Measurements from ENCODE around the gene CFAP99. TPM values are rescaled to one million over a fixed set of nuclear protein-coding genes. Genes with fewer than 3 reads are reported as not detected.
"Not testable (repeated sequence)": the region's sequence is repeated elsewhere in the genome, so short reads cannot be mapped to it uniquely, and the experiment has no call there.

CFAP99 gene
- total RNA-seq, 2 experiments from 2014 or later, result 0.05 TPM; not detected in 1

DNA sequence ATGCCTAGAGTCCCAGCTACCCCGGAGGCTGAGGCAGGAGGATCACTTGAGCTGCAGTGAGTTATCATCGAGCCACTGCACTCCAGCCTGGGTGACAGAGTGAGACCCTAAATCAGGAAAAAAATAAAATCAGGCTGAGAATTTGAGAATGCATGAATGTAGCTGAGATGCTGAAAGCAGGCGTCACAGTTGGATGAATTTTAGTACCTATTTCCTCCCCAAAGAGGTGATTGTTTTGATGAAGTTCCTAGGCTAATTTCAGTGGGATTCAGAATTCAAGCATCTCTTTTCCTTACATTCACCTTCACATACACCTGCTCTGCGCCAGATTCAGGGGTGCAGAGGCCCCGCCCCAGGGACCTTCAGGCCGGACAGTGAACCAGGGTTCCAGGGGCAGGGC lies 3.2 kb downstream of the CFAP99 start:
- POLR2A ChIA-PET, result no interaction called here
- Mint-ChIP-seq H3K9me3 (ENCODE audit: low read depth) (no peaks in the 10 kb centered on the region), H3K4me3 (no peak overlapping the region), H3K4me1 (peaks cover 18% of the 10 kb centered on the region), H3K27ac (no peak overlapping the region), H3K36me3 (ENCODE audit: low read depth) (no peaks in the 10 kb centered on the region), H3K27me3 (peaks cover 22% of the 10 kb centered on the region)
- CTCF ChIA-PET, result interaction anchor here (1.8 kb wide), 1 partner anchor 9 kb away, joined by 6 read pairs; no protein-coding TSS in a partner anchor
- intact Hi-C loops (cut with DNase I, micrococcal nuclease), result no loop called here
- ATAC-seq, result no peak
- no peak for DNase-seq

- CTCF ChIA-PET, result interaction anchor here (0.6 to 1.8 kb wide), 3 partner anchors 11 to 34 kb away, joined by 3 to 6 read pairs (median 4); no protein-coding TSS in a partner anchor
- DNase-seq, result no peak
- intact Hi-C loops (cut with DNase I, micrococcal nuclease), result no loop called here
- peaks cover 12% of the 10 kb centered on the region for H3K4me1 Mint-ChIP-seq
- peaks cover 19% of the 10 kb centered on the region for H3K27me3 Mint-ChIP-seq
- H3K27ac Mint-ChIP-seq, result no peak overlapping the region
- H3K36me3 Mint-ChIP-seq (ENCODE audit: low read depth), result no peaks in the 10 kb centered on the region
- no peaks in the 10 kb centered on the region for H3K9me3 Mint-ChIP-seq (ENCODE audit: low read depth)
- POLR2A ChIA-PET, result no interaction called here
- no peak overlapping the region for H3K4me3 Mint-ChIP-seq
- ATAC-seq, result no peak
These were observed 4.3 kb downstream of the CFAP99 start for GRCh38 chr4:2423066-2423465.

- ChIA-PET POLR2A (no interaction called here), CTCF (interaction anchor here (0.6 to 1.8 kb wide), 3 partner anchors 11 to 34 kb away, joined by 3 to 6 read pairs (median 4); no protein-coding TSS in a partner anchor)
- peaks cover 12% of the 10 kb centered on the region for H3K4me1 Mint-ChIP-seq
- peaks cover 19% of the 10 kb centered on the region for H3K27me3 Mint-ChIP-seq
- no peaks in the 10 kb centered on the region for H3K9me3 Mint-ChIP-seq (ENCODE audit: low read depth)
- no peak for ATAC-seq
- no peak for DNase-seq
- no peaks in the 10 kb centered on the region for H3K36me3 Mint-ChIP-seq (ENCODE audit: low read depth)
- H3K27ac Mint-ChIP-seq, result no peak overlapping the region
- H3K4me3 Mint-ChIP-seq, result no peak overlapping the region
- intact Hi-C loops (cut with DNase I, micrococcal nuclease), result no loop called here
These were observed 4.9 kb downstream of the CFAP99 start for GRCh38 chr4:2423695-2424094.

GRCh38 chr4:2424581-2424980 lies 5.8 kb downstream of the CFAP99 start:
- DNase-seq (no peak), ATAC-seq (no peak)
- ChIA-PET CTCF (no interaction called here), POLR2A (no interaction called here)
- Mint-ChIP-seq H3K36me3 (ENCODE audit: low read depth) (no peaks in the 10 kb centered on the region), H3K4me3 (no peak overlapping the region), H3K27ac (no peak overlapping the region), H3K27me3 (peaks cover 16% of the 10 kb centered on the region), H3K9me3 (ENCODE audit: low read depth) (no peaks in the 10 kb centered on the region), H3K4me1 (peaks cover 7% of the 10 kb centered on the region)
- intact Hi-C loops (cut with DNase I, micrococcal nuclease), result no loop called here

- DNase-seq (no peak), ATAC-seq (no peak)
- H3K9me3 Mint-ChIP-seq (ENCODE audit: low read depth), result no peaks in the 10 kb centered on the region
- ChIA-PET CTCF (no interaction called here), POLR2A (interaction anchor here (0.6 kb wide), 1 partner anchor 140 kb away, joined by 6 read pairs; no protein-coding TSS in a partner anchor)
- H3K4me1 Mint-ChIP-seq, result no peaks in the 10 kb centered on the region
- intact Hi-C loops (cut with DNase I, micrococcal nuclease), result no loop called here
- H3K4me3 Mint-ChIP-seq, result no peak overlapping the region
- H3K27ac Mint-ChIP-seq, result no peak overlapping the region
- H3K27me3 Mint-ChIP-seq, result peaks cover 7% of the 10 kb centered on the region
- H3K36me3 Mint-ChIP-seq (ENCODE audit: low read depth), result no peaks in the 10 kb centered on the region
These were observed 6.8 kb downstream of the CFAP99 start for GRCh38 chr4:2425386-2426068.

DNA sequence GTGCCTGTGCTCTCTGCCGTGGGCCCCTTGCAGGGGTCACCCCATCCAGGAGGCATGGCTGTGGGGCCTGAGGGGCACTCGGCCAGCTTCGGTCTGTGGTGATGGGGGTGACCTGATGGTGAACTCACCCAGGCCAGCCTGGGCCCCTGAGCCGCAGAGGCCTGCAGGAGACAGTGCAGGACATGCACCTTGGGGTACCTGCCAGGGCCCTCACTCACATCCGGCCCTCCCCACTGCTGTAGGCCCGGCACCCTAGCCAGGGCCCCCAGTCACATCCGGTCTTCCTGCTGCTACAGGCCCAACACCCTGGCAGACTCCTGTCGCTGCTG lies 7.3 kb downstream of the CFAP99 start:
- H3K4me3 Mint-ChIP-seq, result no peak overlapping the region
- H3K27ac Mint-ChIP-seq, result no peak overlapping the region
- ATAC-seq, result no peak
- DNase-seq, result no peak
- H3K36me3 Mint-ChIP-seq (ENCODE audit: low read depth), result no peaks in the 10 kb centered on the region
- CTCF ChIA-PET, result no interaction called here
- POLR2A ChIA-PET, result no interaction called here
- H3K9me3 Mint-ChIP-seq (ENCODE audit: low read depth), result no peaks in the 10 kb centered on the region
- no peaks in the 10 kb centered on the region for H3K4me1 Mint-ChIP-seq
- H3K27me3 Mint-ChIP-seq, result peaks cover 3% of the 10 kb centered on the region
- intact Hi-C loops (cut with DNase I, micrococcal nuclease), result no loop called here

- DNase-seq (no peak), ATAC-seq (no peak)
- peaks cover 2% of the 10 kb centered on the region for H3K27me3 Mint-ChIP-seq
- H3K4me1 Mint-ChIP-seq, result no peaks in the 10 kb centered on the region
- H3K27ac Mint-ChIP-seq, result no peak overlapping the region
- no peak overlapping the region for H3K4me3 Mint-ChIP-seq
- H3K9me3 Mint-ChIP-seq (ENCODE audit: low read depth), result no peaks in the 10 kb centered on the region
- POLR2A ChIA-PET, result no interaction called here
- H3K36me3 Mint-ChIP-seq (ENCODE audit: low read depth), result no peaks in the 10 kb centered on the region
- CTCF ChIA-PET, result no interaction called here
- intact Hi-C loops (cut with DNase I, micrococcal nuclease), result no loop called here
These were observed 8.0 kb downstream of the CFAP99 start for GRCh38 chr4:2426711-2427275.

DNA sequence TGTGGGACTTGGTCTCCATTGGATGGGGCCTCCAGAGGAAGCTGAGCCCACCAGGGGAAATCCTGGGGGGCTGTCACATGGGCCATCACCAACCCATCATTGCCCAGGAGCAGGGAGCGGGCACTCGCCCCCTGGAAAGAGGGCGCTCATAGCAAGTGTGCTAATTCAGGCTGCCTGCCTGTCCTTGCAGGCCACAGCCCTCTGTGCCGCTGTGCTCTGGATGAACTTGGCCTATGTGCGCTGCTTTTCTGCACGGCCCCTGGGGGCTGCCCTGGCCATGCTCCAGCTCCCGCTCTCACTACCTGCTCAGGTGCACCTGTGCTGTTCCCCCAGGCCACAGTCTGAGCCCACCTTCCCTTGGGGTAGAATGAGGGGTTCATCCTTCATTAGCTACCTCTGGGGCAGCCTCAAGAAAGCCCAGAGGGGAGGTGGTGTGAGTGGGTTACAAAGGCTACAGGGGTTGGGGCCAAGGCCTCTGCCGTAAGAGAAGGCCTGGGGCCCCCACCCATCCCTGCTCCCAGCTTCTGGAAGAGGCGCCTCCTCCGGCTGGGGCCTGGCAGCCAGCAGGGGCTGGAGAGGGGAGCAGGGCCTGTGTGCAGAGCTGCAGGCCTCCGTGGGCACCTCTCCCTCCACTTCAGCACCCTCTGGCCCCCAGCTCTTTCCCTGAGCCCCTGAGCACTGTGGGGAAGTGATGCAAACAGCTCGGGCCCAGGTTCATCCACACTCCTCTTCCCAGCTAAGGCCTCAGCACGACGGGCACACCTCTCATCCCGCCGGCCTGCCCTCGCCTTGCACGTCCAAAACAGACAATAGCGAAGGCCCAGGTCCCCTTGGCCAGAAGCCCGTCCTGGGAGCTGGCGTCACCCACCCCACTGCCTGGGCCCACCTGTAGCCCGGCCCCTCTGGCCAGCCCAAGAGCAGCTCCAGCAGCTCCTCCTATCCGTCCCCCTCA lies 8.9 kb downstream of the CFAP99 start:
- peaks cover 2% of the 10 kb centered on the region for H3K27me3 Mint-ChIP-seq
- no peaks in the 10 kb centered on the region for H3K9me3 Mint-ChIP-seq (ENCODE audit: low read depth)
- no peaks in the 10 kb centered on the region for H3K4me1 Mint-ChIP-seq
- DNase-seq (no peak), ATAC-seq (no peak)
- POLR2A ChIA-PET, result no interaction called here
- no peak overlapping the region for H3K27ac Mint-ChIP-seq
- intact Hi-C loops (cut with DNase I, micrococcal nuclease), result no loop called here
- H3K4me3 Mint-ChIP-seq, result no peak overlapping the region
- H3K36me3 Mint-ChIP-seq (ENCODE audit: low read depth), result no peaks in the 10 kb centered on the region
- CTCF ChIA-PET, result interaction anchor here (0.6 to 0.7 kb wide), 2 partner anchors 14 to 623 kb away, joined by 3 read pairs; no protein-coding TSS in a partner anchor

DNA sequence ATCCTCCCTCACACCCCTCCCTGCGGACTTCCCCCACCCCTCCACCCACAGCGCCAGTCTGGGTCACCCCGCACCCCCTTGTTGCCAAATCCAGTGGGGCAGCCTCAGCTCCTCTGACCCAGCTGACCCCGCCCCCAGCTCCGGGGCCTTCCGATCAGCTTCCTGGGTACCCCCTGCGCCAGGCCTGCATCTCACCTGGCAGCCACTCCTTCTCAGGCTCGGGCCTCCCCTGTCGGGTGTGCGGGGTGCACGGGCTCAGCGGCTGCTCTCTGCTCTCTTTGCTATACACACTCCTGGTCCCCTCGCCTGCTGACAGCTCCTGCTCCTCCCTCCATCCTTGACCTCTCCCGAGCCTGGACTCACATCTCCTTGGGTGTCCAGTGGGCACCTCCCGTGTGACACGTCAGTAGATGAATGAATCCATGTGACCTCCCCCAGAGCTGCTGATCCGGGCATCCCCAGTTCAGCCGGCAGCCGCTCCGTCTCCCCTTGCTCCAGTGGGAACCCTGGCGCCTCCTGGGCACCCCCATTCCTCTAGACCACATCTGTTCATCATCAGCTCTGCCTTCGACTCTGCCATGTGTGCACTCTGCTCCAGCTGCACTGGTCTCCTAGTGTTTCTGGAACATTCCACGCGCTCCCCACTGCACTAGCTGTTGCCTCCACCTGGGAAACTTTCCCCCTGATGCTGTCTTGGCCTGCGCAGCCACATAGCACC lies 9.9 kb downstream of the CFAP99 start:
- intact Hi-C loops (cut with DNase I, micrococcal nuclease), result no loop called here
- no peak overlapping the region for H3K4me3 Mint-ChIP-seq
- ChIA-PET CTCF (interaction anchor here (0.6 to 0.8 kb wide), 2 partner anchors 208 to 624 kb away, joined by 3 read pairs; no protein-coding TSS in a partner anchor), POLR2A (no interaction called here)
- no peaks in the 10 kb centered on the region for H3K9me3 Mint-ChIP-seq (ENCODE audit: low read depth)
- DNase-seq, result no peak
- H3K27me3 Mint-ChIP-seq, result peaks cover 2% of the 10 kb centered on the region
- no peaks in the 10 kb centered on the region for H3K4me1 Mint-ChIP-seq
- no peaks in the 10 kb centered on the region for H3K36me3 Mint-ChIP-seq (ENCODE audit: low read depth)
- ATAC-seq, result no peak
- no peak overlapping the region for H3K27ac Mint-ChIP-seq

- intact Hi-C loops (cut with DNase I, micrococcal nuclease); H3K4me1 Mint-ChIP-seq; DNase-seq; CTCF ChIA-PET; H3K36me3 Mint-ChIP-seq (ENCODE audit: low read depth); ATAC-seq; H3K27me3 Mint-ChIP-seq; H3K9me3 Mint-ChIP-seq (ENCODE audit: low read depth); H3K27ac Mint-ChIP-seq; H3K4me3 Mint-ChIP-seq; POLR2A ChIA-PET: not testable (repeated sequence)
These were observed 11.4 kb downstream of the CFAP99 start for GRCh38 chr4:2429945-2430757.

GRCh38 chr4:2432004-2432403 lies 13.2 kb downstream of the CFAP99 start:
- ATAC-seq (no peak), DNase-seq (no peak)
- CTCF ChIA-PET, result interaction anchor here (1.1 kb wide), 1 partner anchor 10 kb away, joined by 4 read pairs; no protein-coding TSS in a partner anchor
- intact Hi-C loops (cut with DNase I, micrococcal nuclease), result no loop called here
- no peaks in the 10 kb centered on the region for H3K9me3 Mint-ChIP-seq (ENCODE audit: low read depth)
- POLR2A ChIA-PET, result no interaction called here
- no peaks in the 10 kb centered on the region for H3K4me1 Mint-ChIP-seq
- no peak overlapping the region for H3K27ac Mint-ChIP-seq
- no peaks in the 10 kb centered on the region for H3K36me3 Mint-ChIP-seq (ENCODE audit: low read depth)
- no peak overlapping the region for H3K4me3 Mint-ChIP-seq
- no peaks in the 10 kb centered on the region for H3K27me3 Mint-ChIP-seq
